GM12878 (cell line): ENCODE data around the gene AP2A2. TPM values are rescaled to one million over a fixed set of nuclear protein-coding genes. Genes with fewer than 3 reads are reported as not detected.

Experiments
- ATAC-seq: fragments of 200-7000 bp; cut with Tn5 transposase; 3 replicates; pipeline ENCODE4 v1.9.1; 2020; ENCODE audit warnings: mild to moderate bottlenecking, moderate library complexity
- BruUV-seq: library from RNA; stranded (reverse); fragments of 400-500 nt; replicated peaks from 2 replicates; lab custom pipeline; 2021; lab: Mats Ljungman, UMichigan
- CTCF ChIA-PET: fragments of 300-600 bp; sonication (Branson Sonifier 250); formaldehyde crosslinking; extraction: SDS; loops from one replicate; lab custom pipeline; 2021; ENCODE audit warnings: inconsistent platforms; lab: Yijun Ruan, JAX
- POLR2A ChIA-PET: fragments of 350-600 bp; formaldehyde crosslinking; extraction: SDS; loops from one replicate; lab custom pipeline; 2021; ENCODE audit warnings: inconsistent platforms; lab: Charles Lee
- RAD21 ChIA-PET: fragments of 300-600 bp; sonication (Branson Sonifier 250); formaldehyde crosslinking; loops from one replicate; lab custom pipeline; 2023; ENCODE audit warnings: antibody characterized with exemption; ENCODE audit not compliant: unreplicated experiment; lab: Charles Lee
- SMC1A ChIA-PET: fragments of 300-600 bp; sonication (Branson Sonifier 250); formaldehyde crosslinking; loops from one replicate; lab custom pipeline; 2023; ENCODE audit not compliant: unreplicated experiment, uncharacterized antibody; lab: Charles Lee
- DNase-seq: peaks from one replicate; pipeline ENCODE4 v3.0.0-alpha.2; 2011; ENCODE audit warnings: low read depth, low spot score
- FAIRE-seq: peaks from 3 replicates; lab custom pipeline; 2011; peaks lifted over from hg19 to GRCh38; lab: Jason Lieb, UNC
- H2AFZ ChIP-seq: 2 replicates; pipeline ENCODE4 v1.6.0; 2011; ENCODE audit warnings: low read depth, low read length, control low read depth; ENCODE audit not compliant: control insufficient read depth
- H3K27ac ChIP-seq: 2 replicates; pipeline ENCODE4 v1.5.1; 2011; ENCODE audit warnings: control low read depth; ENCODE audit not compliant: control insufficient read depth, insufficient read depth
- H3K27me3 ChIP-seq, 2 experiments: replicated peaks in 1 of 2; 2 replicates each; pipeline versions ENCODE4 v1.6.0 to v1.6.1; 2011; ENCODE audit warnings: low read length in 1 of 2; ENCODE audit not compliant: control insufficient read depth in 2 of 2, insufficient read depth in 2 of 2
- H3K36me3 ChIP-seq, 2 experiments: 2 replicates each; pipeline ENCODE4 v1.5.1; 2011; ENCODE audit warnings: low read length in 1 of 2; ENCODE audit not compliant: control insufficient read depth in 2 of 2, insufficient read depth in 2 of 2
- H3K4me1 ChIP-seq: 2 replicates; pipeline ENCODE4 v1.6.1; 2011; ENCODE audit warnings: mild to moderate bottlenecking, low read length, moderate library complexity, mixed read lengths; ENCODE audit not compliant: control insufficient read depth, insufficient read depth
- H3K4me2 ChIP-seq: 2 replicates; pipeline ENCODE4 v1.6.0; 2011; ENCODE audit warnings: control low read depth; ENCODE audit not compliant: control insufficient read depth, insufficient read depth
- H3K4me3 ChIP-seq: fragments of 200-600 bp; sonication (generic); 2 replicates; pipeline ENCODE4 v1.5.1; 2016
- H3K79me2 ChIP-seq: 2 replicates; pipeline ENCODE4 v1.6.0; 2011; ENCODE audit warnings: low read length; ENCODE audit not compliant: control insufficient read depth, insufficient read depth
- H3K9ac ChIP-seq: 2 replicates; pipeline ENCODE4 v1.8.0; 2011; ENCODE audit warnings: low read length, control low read depth, mixed read lengths; ENCODE audit not compliant: control insufficient read depth, insufficient read depth
- H3K9me3 ChIP-seq: replicated peaks from 3 replicates; pipeline ENCODE4 v1.5.1; 2011; ENCODE audit warnings: mild to moderate bottlenecking, low read length; ENCODE audit not compliant: control insufficient read depth, insufficient read depth
- H4K20me1 ChIP-seq: 2 replicates; pipeline ENCODE4 v1.6.0; 2011; ENCODE audit not compliant: control insufficient read depth, insufficient read depth
- NFYB ChIP-seq: IDR thresholded peaks from 2 replicates; pipeline ENCODE4 v1.6.1; 2011; ENCODE audit warnings: low read depth, mild to moderate bottlenecking, low read length, improper control_type of control experiment, moderate library complexity; ENCODE audit not compliant: insufficient read depth
- NRF1 ChIP-seq: conservative IDR thresholded peaks from 2 replicates; pipeline ENCODE4 v1.6.1; 2011; ENCODE audit warnings: mild to moderate bottlenecking, low read depth, low read length, improper control_type of control experiment
- WGBS: methylation state at CpG from one replicate; pipeline ENCODE4 v1.1.6; 2016; ENCODE audit warnings: low lambda C conversion rate; ENCODE audit not compliant: insufficient replicate concordance, insufficient coverage; ENCODE audit errors: missing lambda C conversion rate; 5-methylcytosine and 5-hydroxymethylcytosine counted together
- in situ Hi-C: fragments of 300-500 bp; cut with MboI; formaldehyde crosslinking; loops from 9 replicates; pipeline ENCODE4 v1.14.3; 2018; ENCODE audit warnings: mixed read lengths
- intact Hi-C: fragments of 100-400 bp; cut with micrococcal nuclease; formaldehyde crosslinking; loops from one replicate; pipeline ENCODE4 v1.14.2; 2022; ENCODE audit not compliant: unreplicated experiment
- polyA plus RNA-seq, 11 experiments: library from polyadenylated mRNA; depleted of rRNA in 4 of 11; unstranded in 6 of 11; stranded (reverse) in 5 of 11; fragments of >200 nt; fragmentation: Nextera tagmentation in 4 of 11; fragmentation: Illumina TruSeq in 1 of 11; extraction: Ambion mirVana in 4 of 11; extraction: Trizol in 1 of 11; gene quantifications; 1 replicate in 1 of 11; 2 replicates in 10 of 11; pipeline versions ENCODE4 v1.2.1 to v1.2.3, GENCODE V29; 2011 to 2016; ENCODE audit warnings: inconsistent platforms in 2 of 11, missing spikeins in 2 of 11, low read depth in 1 of 11
- total RNA-seq, 4 experiments: library from RNA; depleted of rRNA in 3 of 4; stranded (reverse); fragments of >200 nt in 3 of 4; fragmentation: Illumina TruSeq in 1 of 4; extraction: Trizol in 1 of 4; gene quantifications; 2 replicates each; pipeline versions ENCODE4 v1.2.1 to v1.2.3, GENCODE V29; 2013 to 2021
- TF ChIP-seq, protein P1 (sequence below): fragments of 450-650 bp; formaldehyde crosslinking; IDR thresholded peaks from 2 replicates; pipeline ENCODE4 v1.4.0; 2020; ENCODE audit warnings: mild to moderate bottlenecking, moderate library complexity

Gene AP2A2
- total and polyA plus RNA-seq, 10 of the 15 experiments (the other 5 are each of a cell fraction or from before 2014, with no cell fraction given) = 0.58 to 48.8 (median 18.2) TPM

GRCh38 chr11:912266-912665 is 13.4 kb upstream of the AP2A2 start:
- Histone ChIP-seq H3K79me2 (peaks cover 19% of the 10 kb centered on the region), H3K36me3 (no peaks in the 10 kb centered on the region), H2AFZ (no peak overlapping the region), H4K20me1 (no peaks in the 10 kb centered on the region), H3K4me3 (no peak overlapping the region), H3K27ac (no peak overlapping the region), H3K9ac (no peak overlapping the region), H3K4me2 (no peak overlapping the region), H3K9me3 (no peaks in the 10 kb centered on the region), H3K27me3 (no peaks in the 10 kb centered on the region), H3K4me1 (peaks cover 23% of the 10 kb centered on the region)
- no peak for ATAC-seq
- FAIRE-seq = no peak
- TF ChIP-seq NFYB = no peak
- TF ChIP-seq, protein P1, sequence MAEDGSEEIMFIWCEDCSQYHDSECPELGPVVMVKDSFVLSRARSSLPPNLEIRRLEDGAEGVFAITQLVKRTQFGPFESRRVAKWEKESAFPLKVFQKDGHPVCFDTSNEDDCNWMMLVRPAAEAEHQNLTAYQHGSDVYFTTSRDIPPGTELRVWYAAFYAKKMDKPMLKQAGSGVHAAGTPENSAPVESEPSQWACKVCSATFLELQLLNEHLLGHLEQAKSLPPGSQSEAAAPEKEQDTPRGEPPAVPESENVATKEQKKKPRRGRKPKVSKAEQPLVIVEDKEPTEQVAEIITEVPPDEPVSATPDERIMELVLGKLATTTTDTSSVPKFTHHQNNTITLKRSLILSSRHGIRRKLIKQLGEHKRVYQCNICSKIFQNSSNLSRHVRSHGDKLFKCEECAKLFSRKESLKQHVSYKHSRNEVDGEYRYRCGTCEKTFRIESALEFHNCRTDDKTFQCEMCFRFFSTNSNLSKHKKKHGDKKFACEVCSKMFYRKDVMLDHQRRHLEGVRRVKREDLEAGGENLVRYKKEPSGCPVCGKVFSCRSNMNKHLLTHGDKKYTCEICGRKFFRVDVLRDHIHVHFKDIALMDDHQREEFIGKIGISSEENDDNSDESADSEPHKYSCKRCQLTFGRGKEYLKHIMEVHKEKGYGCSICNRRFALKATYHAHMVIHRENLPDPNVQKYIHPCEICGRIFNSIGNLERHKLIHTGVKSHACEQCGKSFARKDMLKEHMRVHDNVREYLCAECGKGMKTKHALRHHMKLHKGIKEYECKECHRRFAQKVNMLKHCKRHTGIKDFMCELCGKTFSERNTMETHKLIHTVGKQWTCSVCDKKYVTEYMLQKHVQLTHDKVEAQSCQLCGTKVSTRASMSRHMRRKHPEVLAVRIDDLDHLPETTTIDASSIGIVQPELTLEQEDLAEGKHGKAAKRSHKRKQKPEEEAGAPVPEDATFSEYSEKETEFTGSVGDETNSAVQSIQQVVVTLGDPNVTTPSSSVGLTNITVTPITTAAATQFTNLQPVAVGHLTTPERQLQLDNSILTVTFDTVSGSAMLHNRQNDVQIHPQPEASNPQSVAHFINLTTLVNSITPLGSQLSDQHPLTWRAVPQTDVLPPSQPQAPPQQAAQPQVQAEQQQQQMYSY (CRISPR knock-in tag) = no peak
- TF ChIP-seq NRF1 = no peak
- intact Hi-C loops = loop anchor here (5.0 kb wide), 1 partner anchor 70 kb away; the partner anchor contains the start of genes POLR2L and TSPAN4
- DNase-seq = no peak
- in situ Hi-C loops = no loop called here
- WGBS = 94% methylated on average over 14 of the region's 14 CpGs
- BruUV-seq = no TSS peak
- ChIA-PET SMC1A (no interaction called here), RAD21 (no interaction called here), POLR2A (no interaction called here), CTCF (interaction anchor here (0.8 kb wide), 1 partner anchor 64 kb away, joined by 3 read pairs; no protein-coding TSS in a partner anchor)
